Esophagus muscularis mucosa (tissue), 4 donors: ENCODE results near the gene APH1B.
"Not testable (repeated sequence)": the region's sequence is repeated elsewhere in the genome, so short reads cannot be mapped to it uniquely, and the experiment has no call there.

Experiments
- EP300 ChIP-seq: sonication (generic); formaldehyde crosslinking; IDR thresholded peaks from one replicate; pipeline ENCODE4 v1.6.1; 2017; ENCODE audit warnings: antibody characterized with exemption
- POLR2A ChIP-seq: fragments of 450-650 bp; IDR thresholded peaks from one replicate; pipeline ENCODE4 v1.6.1; 2017; ENCODE audit warnings: antibody characterized with exemption, moderate library complexity, mild to moderate bottlenecking, low read depth
- POLR2AphosphoS5 ChIP-seq, 2 donors: sonication (generic); formaldehyde crosslinking; IDR thresholded peaks; one replicate each; pipeline ENCODE4 v1.6.1; 2017; ENCODE audit warnings: antibody characterized with exemption in 2 of 2
- TF ChIP-seq, protein P1 (sequence below), 3 experiments: fragments of 200-600 bp in 2 of 3; fragments of 450-650 bp in 1 of 3; sonication (generic) in 2 of 3; IDR thresholded peaks; one replicate each; pipeline ENCODE4 v1.5.1; 2017 to 2019; ENCODE audit warnings: antibody characterized with exemption in 3 of 3, mild to moderate bottlenecking in 2 of 3, moderate library complexity in 1 of 3

DNA sequence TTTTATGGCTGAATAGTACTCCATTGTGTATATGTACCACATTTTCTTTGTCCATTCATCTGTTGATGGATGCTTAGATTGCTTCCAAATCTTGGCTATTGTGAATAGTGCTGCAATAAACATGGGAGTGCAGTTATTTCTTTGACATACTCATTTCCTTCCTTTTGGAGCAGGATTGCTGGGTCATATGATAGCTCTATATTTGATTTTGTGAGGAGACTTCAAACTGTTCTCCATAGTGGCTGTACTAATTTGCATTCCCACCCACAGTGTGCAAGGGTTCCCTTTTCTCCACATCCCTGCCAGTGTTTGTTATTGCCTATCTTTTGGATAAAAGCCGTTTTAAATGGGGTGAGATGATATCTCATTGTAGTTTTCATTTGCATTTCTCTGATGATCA, 40.3 kb upstream of the APH1B start:
- TF ChIP-seq, protein P1, sequence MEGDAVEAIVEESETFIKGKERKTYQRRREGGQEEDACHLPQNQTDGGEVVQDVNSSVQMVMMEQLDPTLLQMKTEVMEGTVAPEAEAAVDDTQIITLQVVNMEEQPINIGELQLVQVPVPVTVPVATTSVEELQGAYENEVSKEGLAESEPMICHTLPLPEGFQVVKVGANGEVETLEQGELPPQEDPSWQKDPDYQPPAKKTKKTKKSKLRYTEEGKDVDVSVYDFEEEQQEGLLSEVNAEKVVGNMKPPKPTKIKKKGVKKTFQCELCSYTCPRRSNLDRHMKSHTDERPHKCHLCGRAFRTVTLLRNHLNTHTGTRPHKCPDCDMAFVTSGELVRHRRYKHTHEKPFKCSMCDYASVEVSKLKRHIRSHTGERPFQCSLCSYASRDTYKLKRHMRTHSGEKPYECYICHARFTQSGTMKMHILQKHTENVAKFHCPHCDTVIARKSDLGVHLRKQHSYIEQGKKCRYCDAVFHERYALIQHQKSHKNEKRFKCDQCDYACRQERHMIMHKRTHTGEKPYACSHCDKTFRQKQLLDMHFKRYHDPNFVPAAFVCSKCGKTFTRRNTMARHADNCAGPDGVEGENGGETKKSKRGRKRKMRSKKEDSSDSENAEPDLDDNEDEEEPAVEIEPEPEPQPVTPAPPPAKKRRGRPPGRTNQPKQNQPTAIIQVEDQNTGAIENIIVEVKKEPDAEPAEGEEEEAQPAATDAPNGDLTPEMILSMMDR (IDR thresholded peaks at IDR 0.05), result not testable (repeated sequence)
- not testable (repeated sequence) for TF ChIP-seq POLR2AphosphoS5 (IDR thresholded peaks at IDR 0.05); POLR2A; EP300
